ENCODE results near the gene PCGF3.

GRCh38 chr4:735583-735982 is 30.0 kb downstream of the PCGF3 start:
- TF ChIP-seq ZNF274 (IDR thresholded peaks at IDR 0.05; ENCODE audit: low read depth, low read length) = no peak
- no peak for TF ChIP-seq YY1 (IDR thresholded peaks at IDR 0.05; ENCODE audit: insufficient read depth, insufficient read length)
- TF ChIP-seq SUZ12 (IDR thresholded peaks at IDR 0.05; ENCODE audit: extremely low read depth, insufficient read depth, insufficient read length) = no peak
